ENCODE results near the gene RPL10. TPM values are rescaled to one million over a fixed set of nuclear protein-coding genes. Genes with fewer than 3 reads are reported as not detected.

The RPL10 gene
- total and polyA plus RNA-seq, 8 donors: 2,309 to 5,478 (median 4,751) TPM

DNA sequence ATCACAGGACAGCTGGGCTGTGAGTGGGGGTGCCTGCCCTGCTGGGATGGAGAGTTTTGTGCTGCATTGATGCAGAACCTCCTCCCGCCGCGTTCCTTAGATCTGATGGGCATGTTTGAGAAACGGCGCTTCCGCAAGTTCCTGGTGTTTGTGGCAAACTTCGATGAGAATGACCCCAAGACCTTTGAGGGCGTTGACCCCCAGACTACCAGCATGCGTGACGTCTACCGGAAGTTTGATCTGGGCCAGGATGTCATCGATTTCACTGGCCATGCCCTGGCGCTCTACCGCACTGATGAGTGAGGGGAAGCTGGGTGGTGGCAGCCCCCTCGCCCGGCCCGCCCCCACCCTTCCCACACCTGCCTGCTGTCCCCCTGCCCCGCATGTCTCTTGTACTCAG lies 41.7 kb downstream of the RPL10 start:
- TF ChIP-seq CTCF (IDR thresholded peaks at IDR 0.05): no peak
- H3K27me3 ChIP-seq: no peaks in the 10 kb centered on the region
- no peak for ATAC-seq
- no peak for DNase-seq
- H3K27ac ChIP-seq: no peak overlapping the region
- H3K9me3 ChIP-seq: no peaks in the 10 kb centered on the region
- H3K4me1 ChIP-seq: peaks cover 0 to 25% of the 10 kb centered on the region in 2 donors
- peaks cover 0 to 50% of the 10 kb centered on the region in 2 donors for H3K36me3 ChIP-seq
- no peak overlapping the region for H3K4me3 ChIP-seq
- intact Hi-C loops (cut with DNase I): no loop called here

DNA sequence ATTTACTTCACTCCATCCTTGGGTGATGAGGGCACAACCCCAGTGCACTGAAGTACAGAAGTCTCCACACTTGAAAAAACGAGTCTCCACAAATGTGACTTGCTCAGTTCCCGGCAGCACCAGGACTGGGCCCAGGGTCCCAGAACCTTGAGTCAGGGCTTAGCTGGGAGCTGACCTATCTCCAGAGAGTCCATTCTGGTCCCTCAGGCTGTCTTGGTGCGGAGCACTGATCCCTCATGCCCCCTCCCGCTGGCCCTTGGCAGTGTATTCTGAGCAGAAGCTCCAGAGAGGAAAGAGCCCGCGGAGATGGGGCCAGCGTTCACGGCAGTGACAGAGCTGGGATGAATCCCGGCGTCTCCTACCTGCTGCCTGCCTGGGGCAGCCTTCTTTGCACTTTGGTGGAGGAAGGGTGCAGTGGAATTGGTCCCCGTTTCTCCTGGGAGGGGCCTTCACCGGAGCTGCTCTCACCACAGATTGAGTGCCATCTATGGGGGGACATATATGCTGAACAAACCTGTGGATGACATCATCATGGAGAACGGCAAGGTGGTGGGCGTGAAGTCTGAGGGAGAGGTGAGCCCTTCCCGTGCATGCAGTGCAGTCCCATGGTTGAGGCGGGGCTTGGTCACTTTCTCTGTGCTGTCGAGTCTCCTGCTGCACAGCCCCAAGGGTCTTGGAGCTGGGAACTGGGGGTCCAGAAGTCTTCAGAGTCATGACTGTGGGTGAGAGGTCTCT lies 42.6 kb downstream of the RPL10 start:
- no peak overlapping the region for H3K27ac ChIP-seq
- H3K9me3 ChIP-seq: no peaks in the 10 kb centered on the region
- no peak for TF ChIP-seq CTCF (IDR thresholded peaks at IDR 0.05)
- intact Hi-C loops (cut with DNase I): no loop called here
- no peak overlapping the region for H3K4me3 ChIP-seq
- peaks cover 0 to 41% of the 10 kb centered on the region in 2 donors for H3K36me3 ChIP-seq
- ATAC-seq: no peak
- peaks cover 0 to 33% of the 10 kb centered on the region in 2 donors for H3K4me1 ChIP-seq
- no peak for DNase-seq
- H3K27me3 ChIP-seq: no peaks in the 10 kb centered on the region

DNA sequence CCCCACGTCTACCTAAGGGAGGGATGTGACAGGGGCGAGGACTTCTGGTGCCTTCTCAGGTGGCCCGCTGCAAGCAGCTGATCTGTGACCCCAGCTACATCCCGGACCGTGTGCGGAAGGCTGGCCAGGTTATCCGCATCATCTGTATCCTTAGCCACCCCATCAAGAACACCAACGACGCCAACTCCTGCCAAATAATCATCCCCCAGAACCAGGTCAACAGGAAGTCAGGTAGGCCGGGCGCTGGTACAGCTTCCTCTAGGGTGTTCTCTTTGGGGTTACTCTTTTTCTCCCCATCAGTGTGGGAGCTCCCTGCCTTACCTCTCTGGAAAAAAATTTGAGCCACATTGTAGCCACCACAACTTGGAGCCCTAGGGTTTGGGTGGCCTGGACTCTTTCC lies 43.4 kb downstream of the RPL10 start:
- Histone ChIP-seq H3K9me3 (no peaks in the 10 kb centered on the region), H3K4me1 (peaks cover 0 to 26% of the 10 kb centered on the region in 2 donors), H3K27me3 (no peaks in the 10 kb centered on the region), H3K36me3 (peaks cover 0 to 44% of the 10 kb centered on the region in 2 donors), H3K27ac (no peak overlapping the region), H3K4me3 (no peak overlapping the region)
- TF ChIP-seq CTCF (IDR thresholded peaks at IDR 0.05): no peak
- intact Hi-C loops (cut with DNase I): no loop called here
- DNase-seq (no peak), ATAC-seq (no peak)

GRCh38 chrX:154441984-154442707 lies 44.0 kb downstream of the RPL10 start:
- peaks cover 0 to 48% of the 10 kb centered on the region in 2 donors for H3K36me3 ChIP-seq
- H3K4me3 ChIP-seq: no peak overlapping the region

More at GRCh38 chrX:154441984-154442707, 44.0 kb downstream of the RPL10 start:
- Histone ChIP-seq H3K27me3 (no peaks in the 10 kb centered on the region), H3K27ac (no peak overlapping the region), H3K4me1 (peaks cover 0 to 26% of the 10 kb centered on the region in 2 donors), H3K9me3 (no peaks in the 10 kb centered on the region)
- no peak for ATAC-seq
- DNase-seq: no peak
- intact Hi-C loops (cut with DNase I): no loop called here
- TF ChIP-seq CTCF (IDR thresholded peaks at IDR 0.05): no peak
